GM12872 (cell line): ENCODE results near the gene ABCC5.

ENCODE experiments used
- CTCF ChIP-seq: IDR thresholded peaks from 3 replicates; pipeline ENCODE4 v1.5.1; 2011; ENCODE audit warnings: low read depth, mild to moderate bottlenecking, low read length, moderate library complexity; ENCODE audit not compliant: insufficient read depth

The ABCC5 gene

GRCh38 chr3:183907176-183907575 lies 110.5 kb downstream of the ABCC5 start:
- TF ChIP-seq CTCF, result no peak

- TF ChIP-seq CTCF, result no peak
Measured at GRCh38 chr3:183906234-183906921, 111.3 kb downstream of the ABCC5 start.

GRCh38 chr3:183904833-183905780 lies 112.6 kb downstream of the ABCC5 start:
- TF ChIP-seq CTCF, result no peak

GRCh38 chr3:183898028-183898431 lies 119.7 kb downstream of the ABCC5 start:
- peak; percentile 15; the same call in 1 of the 3 replicates for TF ChIP-seq CTCF

GRCh38 chr3:183897606-183898005 lies 120.1 kb downstream of the ABCC5 start:
- no peak for TF ChIP-seq CTCF

- no peak for TF ChIP-seq CTCF
Measured at GRCh38 chr3:183896610-183897009, 121.1 kb downstream of the ABCC5 start.

GRCh38 chr3:183896184-183896583 lies 121.5 kb downstream of the ABCC5 start:
- no peak for TF ChIP-seq CTCF
